ENCODE measurements around the gene NUSAP1. TPM values are rescaled to one million over a fixed set of nuclear protein-coding genes. Genes with fewer than 3 reads are reported as not detected.
A peak's percentile ranks its signal among the peaks of the same experiment; 100 is the strongest.
"Not testable (repeated sequence)": the region's sequence is repeated elsewhere in the genome, so short reads cannot be mapped to it uniquely, and the experiment has no call there.

Gene NUSAP1
- total RNA-seq, result 1 to 10 TPM; 1.3 to 2.0 TPM
- long read RNA-seq, donor 1, result 0 reads
- long read RNA-seq, donor 2, partial matches to known transcripts, result 1 of 2 reads
- long read RNA-seq, donor 2, other reads (novel, unspliced or antisense), result 1 of 2 reads

- peak; percentile 99 for DNase-seq (ENCODE audit: low spot score)
- intact Hi-C loops (cut with DNase I), result no loop called here
Measured at GRCh38 chr15:41332194-41333025, at the start of gene NUSAP1, which contains the start of gene OIP5. Gene NUSAP1 (plus strand): TSS chr15:41332881. CDS start chr15:41332958, 77 bp downstream. Gene OIP5 (minus strand): TSS chr15:41332591. CDS start chr15:41332561, 30 bp downstream.

- intact Hi-C loops (cut with DNase I); DNase-seq (ENCODE audit: low spot score): not testable (repeated sequence)
Measured at GRCh38 chr15:41282980-41283652, 49.6 kb upstream of the NUSAP1 start.

- peak; percentile 99 for DNase-seq (ENCODE audit: low spot score)
- intact Hi-C loops (cut with DNase I), result no loop called here
Measured at GRCh38 chr15:41283653-41284426, 48.8 kb upstream of the NUSAP1 start.

GRCh38 chr15:41284427-41285177 lies 48.1 kb upstream of the NUSAP1 start:
- DNase-seq (ENCODE audit: low spot score), result no peak
- intact Hi-C loops (cut with DNase I), result no loop called here

GRCh38 chr15:41285285-41285684 lies 47.4 kb upstream of the NUSAP1 start:
- intact Hi-C loops (cut with DNase I), result no loop called here
- no peak for DNase-seq (ENCODE audit: low spot score)

GRCh38 chr15:41286665-41287333 lies 45.9 kb upstream of the NUSAP1 start:
- no peak for DNase-seq (ENCODE audit: low spot score)
- intact Hi-C loops (cut with DNase I), result no loop called here

GRCh38 chr15:41288464-41288863 lies 44.2 kb upstream of the NUSAP1 start:
- no peak for DNase-seq (ENCODE audit: low spot score)
- intact Hi-C loops (cut with DNase I), result no loop called here

- no peak for DNase-seq (ENCODE audit: low spot score)
- intact Hi-C loops (cut with DNase I), result no loop called here
Measured at GRCh38 chr15:41289953-41290352, 42.7 kb upstream of the NUSAP1 start.

GRCh38 chr15:41291065-41291631 lies 41.5 kb upstream of the NUSAP1 start:
- DNase-seq (ENCODE audit: low spot score), result no peak
- intact Hi-C loops (cut with DNase I), result no loop called here

- intact Hi-C loops (cut with DNase I), result no loop called here
- DNase-seq (ENCODE audit: low spot score), result no peak
Measured at GRCh38 chr15:41292521-41292920, 40.2 kb upstream of the NUSAP1 start.

GRCh38 chr15:41301139-41301538 lies 31.5 kb upstream of the NUSAP1 start:
- intact Hi-C loops (cut with DNase I); DNase-seq (ENCODE audit: low spot score): not testable (repeated sequence)

GRCh38 chr15:41301587-41301986 lies 31.1 kb upstream of the NUSAP1 start:
- DNase-seq (ENCODE audit: low spot score), result no peak
- intact Hi-C loops (cut with DNase I), result no loop called here

GRCh38 chr15:41304149-41304770 lies 28.4 kb upstream of the NUSAP1 start:
- no peak for DNase-seq (ENCODE audit: low spot score)
- intact Hi-C loops (cut with DNase I), result no loop called here

GRCh38 chr15:41307679-41308078 lies 25.0 kb upstream of the NUSAP1 start:
- intact Hi-C loops (cut with DNase I), result no loop called here
- DNase-seq (ENCODE audit: low spot score), result no peak

GRCh38 chr15:41309226-41309905 lies 23.3 kb upstream of the NUSAP1 start:
- intact Hi-C loops (cut with DNase I), result no loop called here

GRCh38 chr15:41320805-41321330 lies 11.8 kb upstream of the NUSAP1 start:
- DNase-seq (ENCODE audit: low spot score), result not testable (repeated sequence)

More at GRCh38 chr15:41309226-41309905, 23.3 kb upstream of the NUSAP1 start:
- no peak for DNase-seq (ENCODE audit: low spot score)

GRCh38 chr15:41323611-41324010 lies 9.1 kb upstream of the NUSAP1 start:
- peak; percentile 7 for DNase-seq (ENCODE audit: low spot score)
- intact Hi-C loops (cut with DNase I), result no loop called here

More at GRCh38 chr15:41320805-41321330, 11.8 kb upstream of the NUSAP1 start:
- intact Hi-C loops (cut with DNase I), result not testable (repeated sequence)
